ENCODE measurements around the gene ANKRD45.
"Not testable (repeated sequence)": the region's sequence is repeated elsewhere in the genome, so short reads cannot be mapped to it uniquely, and the experiment has no call there.

The ANKRD45 gene

GRCh38 chr1:173666646-173667045 is 3.0 kb downstream of the ANKRD45 start:
- peaks cover 27% of the 10 kb centered on the region for H3K27me3 Mint-ChIP-seq
- no peak overlapping the region for H3K4me3 Mint-ChIP-seq
- H3K36me3 Mint-ChIP-seq: no peaks in the 10 kb centered on the region
- H3K27ac Mint-ChIP-seq: no peak overlapping the region
- no peaks in the 10 kb centered on the region for H3K9me3 Mint-ChIP-seq (ENCODE audit: low read depth)
- H3K4me1 Mint-ChIP-seq (ENCODE audit: low read depth): peaks cover 11% of the 10 kb centered on the region

- H3K27ac Mint-ChIP-seq: no peak overlapping the region
- H3K9me3 Mint-ChIP-seq (ENCODE audit: low read depth): no peaks in the 10 kb centered on the region
- peaks cover 6% of the 10 kb centered on the region for H3K27me3 Mint-ChIP-seq
- H3K4me1 Mint-ChIP-seq (ENCODE audit: low read depth): no peaks in the 10 kb centered on the region
- no peak overlapping the region for H3K4me3 Mint-ChIP-seq
- H3K36me3 Mint-ChIP-seq: no peaks in the 10 kb centered on the region
Observed at GRCh38 chr1:173663159-173663558, 6.5 kb downstream of the ANKRD45 start.

DNA sequence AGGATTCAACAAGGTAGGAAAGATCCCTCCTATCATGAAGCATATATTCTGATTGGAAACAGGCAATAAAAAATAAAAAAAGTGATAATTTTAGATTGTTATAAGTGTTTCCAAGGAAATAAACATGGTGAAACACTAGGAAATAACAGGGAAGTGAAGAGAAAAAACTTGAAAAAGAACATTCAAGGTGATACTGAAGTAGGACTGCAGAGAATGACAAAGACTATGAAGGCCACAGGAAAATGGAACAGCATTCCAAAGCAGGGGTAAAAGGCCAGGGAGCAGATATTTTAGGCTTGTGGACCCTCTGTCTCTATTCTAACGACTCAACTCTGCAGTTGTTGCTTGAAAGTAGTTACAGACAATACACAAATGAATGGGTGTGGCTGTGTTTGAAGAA is 7.9 kb downstream of the ANKRD45 start:
- Mint-ChIP-seq H3K27me3 (no peaks in the 10 kb centered on the region), H3K9me3 (ENCODE audit: low read depth) (no peaks in the 10 kb centered on the region), H3K36me3 (no peaks in the 10 kb centered on the region), H3K4me1 (ENCODE audit: low read depth) (no peaks in the 10 kb centered on the region), H3K27ac (no peak overlapping the region), H3K4me3 (no peak overlapping the region)

DNA sequence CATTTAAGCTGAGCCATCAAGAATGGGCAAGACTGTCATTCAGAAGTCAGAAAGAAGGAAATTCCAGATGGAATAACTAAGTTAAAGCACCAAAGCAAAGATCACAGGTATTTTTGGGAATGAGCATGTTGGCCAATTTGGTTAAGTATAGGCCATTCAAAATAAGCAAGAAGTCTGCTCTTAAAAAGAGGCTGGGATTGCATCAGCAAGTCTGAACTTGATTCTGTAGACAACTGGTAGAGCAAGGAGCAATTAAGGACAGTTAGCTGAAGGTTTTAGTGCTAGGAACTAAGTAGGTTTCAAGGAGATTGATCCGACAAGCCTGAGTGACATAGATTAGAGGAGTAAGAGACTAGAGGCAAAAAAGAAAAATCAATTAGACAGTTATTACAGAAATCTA is 8.4 kb downstream of the ANKRD45 start:
- Mint-ChIP-seq H3K4me3 (no peak overlapping the region), H3K27ac (no peak overlapping the region), H3K9me3 (ENCODE audit: low read depth) (no peaks in the 10 kb centered on the region), H3K36me3 (peaks cover 1% of the 10 kb centered on the region), H3K27me3 (no peaks in the 10 kb centered on the region), H3K4me1 (ENCODE audit: low read depth) (no peaks in the 10 kb centered on the region)

DNA sequence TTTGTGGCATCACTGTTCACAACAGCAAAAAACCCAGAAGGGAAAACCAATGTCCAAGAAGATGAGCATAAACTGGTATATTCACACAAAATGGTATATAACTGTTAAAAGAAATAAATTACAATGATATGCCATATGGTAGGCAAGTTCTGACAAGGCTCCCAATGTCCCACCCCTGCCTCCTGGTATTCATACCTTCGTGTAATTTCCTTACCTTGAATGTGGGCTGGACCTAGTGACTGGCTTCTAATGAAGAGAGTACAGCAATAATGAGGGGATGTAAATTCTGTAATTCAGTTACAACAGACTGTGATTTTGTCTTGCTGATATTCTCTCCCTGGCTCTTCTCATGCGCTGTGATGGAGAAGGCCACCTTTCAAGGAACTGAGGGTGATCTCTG is 9.3 kb downstream of the ANKRD45 start:
- Mint-ChIP-seq H3K27me3 (no peaks in the 10 kb centered on the region), H3K27ac (no peak overlapping the region), H3K36me3 (peaks cover 5% of the 10 kb centered on the region), H3K4me3 (no peak overlapping the region), H3K9me3 (ENCODE audit: low read depth) (no peaks in the 10 kb centered on the region), H3K4me1 (ENCODE audit: low read depth) (no peaks in the 10 kb centered on the region)

GRCh38 chr1:173648880-173649605 is 20.6 kb downstream of the ANKRD45 start:
- Mint-ChIP-seq H3K36me3 (no peaks in the 10 kb centered on the region), H3K27ac (no peak overlapping the region), H3K9me3 (ENCODE audit: low read depth) (peaks cover 8% of the 10 kb centered on the region), H3K4me3 (no peak overlapping the region), H3K27me3 (no peaks in the 10 kb centered on the region), H3K4me1 (ENCODE audit: low read depth) (no peaks in the 10 kb centered on the region)

- Mint-ChIP-seq H3K36me3 (no peaks in the 10 kb centered on the region), H3K27ac (no peak overlapping the region), H3K4me1 (ENCODE audit: low read depth) (no peaks in the 10 kb centered on the region), H3K4me3 (no peak overlapping the region), H3K9me3 (ENCODE audit: low read depth) (no peaks in the 10 kb centered on the region), H3K27me3 (no peaks in the 10 kb centered on the region)
Observed at GRCh38 chr1:173646656-173647055, 23.0 kb downstream of the ANKRD45 start.

DNA sequence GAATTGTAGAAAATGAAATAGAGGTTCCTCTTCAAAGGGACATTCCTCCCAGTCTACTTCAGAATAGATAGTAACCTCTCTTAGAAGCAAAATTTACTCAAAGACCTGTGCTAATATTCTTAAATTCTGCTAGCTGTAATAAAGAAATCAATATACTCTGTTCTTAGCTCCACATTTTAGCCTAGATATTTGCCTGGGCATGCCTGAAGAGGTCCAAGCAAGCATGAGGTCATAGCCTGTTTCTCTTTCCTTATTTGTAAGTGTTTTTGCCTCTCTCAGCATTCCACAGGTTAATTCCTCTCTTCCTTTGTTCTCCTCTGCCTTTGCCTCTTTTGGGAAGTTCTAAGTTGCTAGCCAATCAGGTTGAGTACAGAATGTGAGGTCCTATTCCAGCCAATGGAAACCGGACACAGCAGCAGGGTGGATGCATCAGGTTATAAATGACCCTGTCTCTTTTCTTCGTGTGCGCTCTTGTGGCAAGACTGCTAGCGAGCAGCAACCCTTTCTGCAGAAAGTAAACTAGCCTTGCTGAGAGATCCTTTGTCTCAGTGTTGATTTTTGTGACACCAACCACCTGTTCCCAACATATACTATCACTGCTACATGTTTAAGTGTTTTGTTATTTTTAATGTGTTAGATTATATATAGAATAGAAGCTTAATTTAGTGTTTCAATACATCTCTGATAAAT is 27.1 kb downstream of the ANKRD45 start:
- not testable (repeated sequence) for H3K27ac Mint-ChIP-seq; H3K4me1 Mint-ChIP-seq (ENCODE audit: low read depth); H3K27me3 Mint-ChIP-seq; H3K4me3 Mint-ChIP-seq; H3K36me3 Mint-ChIP-seq; H3K9me3 Mint-ChIP-seq (ENCODE audit: low read depth)

GRCh38 chr1:173639102-173639501 is 30.5 kb downstream of the ANKRD45 start:
- H3K4me3 Mint-ChIP-seq: no peak overlapping the region
- H3K27me3 Mint-ChIP-seq: no peaks in the 10 kb centered on the region
- peaks cover 6% of the 10 kb centered on the region for H3K9me3 Mint-ChIP-seq (ENCODE audit: low read depth)
- H3K4me1 Mint-ChIP-seq (ENCODE audit: low read depth): no peaks in the 10 kb centered on the region
- no peak overlapping the region for H3K27ac Mint-ChIP-seq
- H3K36me3 Mint-ChIP-seq: no peaks in the 10 kb centered on the region

GRCh38 chr1:173638043-173639021 is 31.3 kb downstream of the ANKRD45 start:
- Mint-ChIP-seq H3K36me3 (no peaks in the 10 kb centered on the region), H3K27ac (no peak overlapping the region), H3K4me3 (no peak overlapping the region), H3K9me3 (ENCODE audit: low read depth) (peaks cover 6% of the 10 kb centered on the region), H3K27me3 (no peaks in the 10 kb centered on the region), H3K4me1 (ENCODE audit: low read depth) (no peaks in the 10 kb centered on the region)

- H3K4me1 Mint-ChIP-seq (ENCODE audit: low read depth); H3K27ac Mint-ChIP-seq; H3K27me3 Mint-ChIP-seq: not testable (repeated sequence)
Observed at GRCh38 chr1:173637236-173638042, 32.2 kb downstream of the ANKRD45 start.

GRCh38 chr1:173635116-173635515 is 34.5 kb downstream of the ANKRD45 start, which contains the start of gene TEX50:
Gene TEX50, plus strand, starts transcription at chr1:173635338. Its CDS starts 184 bp downstream, at chr1:173635522.
- H3K9me3 Mint-ChIP-seq (ENCODE audit: low read depth): peaks cover 6% of the 10 kb centered on the region
- no peak within 1 kb of the TSS for H3K4me3 Mint-ChIP-seq
- H3K36me3 Mint-ChIP-seq: no peaks in the 10 kb centered on the region
- H3K27ac Mint-ChIP-seq: no peak within 1 kb of the TSS
- no peaks in the 10 kb centered on the region for H3K4me1 Mint-ChIP-seq (ENCODE audit: low read depth)
- no peaks in the 10 kb centered on the region for H3K27me3 Mint-ChIP-seq

More at GRCh38 chr1:173637236-173638042, 32.2 kb downstream of the ANKRD45 start:
- not testable (repeated sequence) for H3K4me3 Mint-ChIP-seq; H3K9me3 Mint-ChIP-seq (ENCODE audit: low read depth); H3K36me3 Mint-ChIP-seq

GRCh38 chr1:173628888-173629287 is 40.8 kb downstream of the ANKRD45 start:
- no peaks in the 10 kb centered on the region for H3K27me3 Mint-ChIP-seq

GRCh38 chr1:173627269-173627668 is 42.4 kb downstream of the ANKRD45 start:
- Mint-ChIP-seq H3K9me3 (ENCODE audit: low read depth) (no peaks in the 10 kb centered on the region), H3K36me3 (no peaks in the 10 kb centered on the region), H3K27ac (no peak overlapping the region), H3K27me3 (peaks cover 2% of the 10 kb centered on the region), H3K4me1 (ENCODE audit: low read depth) (no peaks in the 10 kb centered on the region), H3K4me3 (no peak overlapping the region)

More at GRCh38 chr1:173628888-173629287, 40.8 kb downstream of the ANKRD45 start:
- no peak overlapping the region for H3K27ac Mint-ChIP-seq
- no peaks in the 10 kb centered on the region for H3K4me1 Mint-ChIP-seq (ENCODE audit: low read depth)
- H3K9me3 Mint-ChIP-seq (ENCODE audit: low read depth): no peaks in the 10 kb centered on the region
- H3K4me3 Mint-ChIP-seq: no peak overlapping the region
- no peaks in the 10 kb centered on the region for H3K36me3 Mint-ChIP-seq

Measured in activated naive CD8-positive, alpha-beta T cell (primary cell).